Lung microvascular endothelial cell (primary cell): Measurements from ENCODE around the gene PSMB7. TPM values are rescaled to one million over a fixed set of nuclear protein-coding genes. Genes with fewer than 3 reads are reported as not detected.
"Not testable (repeated sequence)": the region's sequence is repeated elsewhere in the genome, so short reads cannot be mapped to it uniquely, and the experiment has no call there.

Experiments
- DNase-seq, 2 donors: peaks; one replicate each; pipeline versions ENCODE4 v3.0.0 to v3.0.0-alpha.2; 2010; ENCODE audit warnings: low read depth in 2 of 2
- total RNA-seq: library from RNA; depleted of rRNA; stranded (reverse); fragments of >200 nt; gene quantifications from 2 replicates; pipeline ENCODE4 v1.2.1, GENCODE V29; 2014

PSMB7 gene
- total RNA-seq, 1 donor from 2014 or later, result 159 TPM

DNA sequence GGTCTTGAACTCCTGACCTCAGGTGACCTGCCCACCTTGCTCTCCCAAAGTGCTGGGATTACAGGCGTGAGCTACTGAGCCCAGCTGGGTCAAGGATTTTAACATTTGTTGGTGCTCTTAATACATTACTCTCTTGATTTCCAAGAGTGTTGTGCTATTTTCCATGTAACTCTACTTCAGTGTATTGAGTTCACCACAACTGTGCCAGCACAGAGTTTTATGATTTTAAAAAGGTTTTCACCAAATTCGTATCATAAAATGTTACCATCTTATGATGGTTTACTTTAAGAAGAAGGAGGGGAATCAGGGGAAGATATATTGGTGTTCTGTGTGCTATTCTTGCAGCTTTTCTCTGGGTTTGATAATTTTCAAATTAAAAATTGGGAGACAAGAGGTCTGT is 28.4 kb upstream of the PSMB7 start:
- no peak for DNase-seq

DNA sequence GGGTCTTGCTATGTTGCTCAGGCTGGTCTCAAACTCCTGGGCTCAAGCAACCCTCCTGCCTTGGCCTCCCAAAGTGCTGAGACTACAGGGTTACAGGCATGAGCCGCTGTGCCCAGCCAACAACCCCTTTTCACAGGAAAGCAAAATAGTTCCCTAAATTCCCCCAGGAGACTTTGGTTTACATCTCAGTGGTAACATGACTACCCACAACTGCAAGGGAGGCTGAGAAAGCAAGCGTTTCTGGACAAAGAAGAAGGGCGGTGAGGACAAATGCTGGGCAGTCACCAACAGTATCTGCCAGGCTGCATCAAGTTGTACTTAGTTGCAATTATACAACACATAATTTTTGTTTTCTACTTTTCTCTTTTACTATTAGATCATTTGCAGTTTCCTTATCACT is 27.6 kb upstream of the PSMB7 start:
- DNase-seq, result no peak

DNA sequence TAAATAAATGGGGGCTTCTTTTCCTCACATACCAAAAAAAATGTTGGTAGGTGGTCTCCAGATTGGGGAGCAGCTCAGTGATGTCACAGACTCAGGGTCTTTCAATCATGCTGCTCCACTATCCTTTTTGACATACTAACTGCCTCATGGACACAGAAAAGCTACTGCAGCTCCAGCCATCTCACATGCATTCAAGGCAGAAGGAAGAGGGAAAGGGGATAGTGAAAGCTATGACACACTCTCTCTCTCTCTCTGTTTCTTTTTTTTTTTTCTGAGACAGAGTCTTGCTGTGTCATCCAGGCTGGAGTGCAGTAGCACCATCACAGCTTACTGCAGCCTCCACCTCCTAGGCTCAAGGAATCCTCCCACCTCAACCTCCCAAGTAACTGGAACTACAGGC is 27.1 kb upstream of the PSMB7 start:
- DNase-seq, result no peak

DNA sequence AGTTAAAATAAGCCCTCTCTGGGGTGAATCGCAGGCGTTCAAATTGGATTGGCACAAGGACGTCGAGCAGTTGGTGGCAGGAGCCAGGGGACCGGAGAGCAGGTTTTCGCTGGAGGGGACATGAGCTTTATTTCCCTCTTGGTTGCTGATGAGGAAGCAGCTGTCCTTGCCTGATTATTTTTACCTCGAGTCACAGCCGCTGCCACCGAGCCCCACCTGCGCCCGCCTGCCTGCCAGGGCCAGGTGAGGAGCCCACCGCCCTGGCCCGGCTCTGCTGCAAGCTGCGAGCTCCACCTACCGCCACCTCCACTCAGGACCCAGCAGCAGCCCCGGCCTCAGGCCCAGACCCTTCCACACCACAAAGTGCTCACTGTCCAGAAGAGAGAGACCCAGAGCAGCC is 26.0 kb upstream of the PSMB7 start:
- DNase-seq, result no peak

DNA sequence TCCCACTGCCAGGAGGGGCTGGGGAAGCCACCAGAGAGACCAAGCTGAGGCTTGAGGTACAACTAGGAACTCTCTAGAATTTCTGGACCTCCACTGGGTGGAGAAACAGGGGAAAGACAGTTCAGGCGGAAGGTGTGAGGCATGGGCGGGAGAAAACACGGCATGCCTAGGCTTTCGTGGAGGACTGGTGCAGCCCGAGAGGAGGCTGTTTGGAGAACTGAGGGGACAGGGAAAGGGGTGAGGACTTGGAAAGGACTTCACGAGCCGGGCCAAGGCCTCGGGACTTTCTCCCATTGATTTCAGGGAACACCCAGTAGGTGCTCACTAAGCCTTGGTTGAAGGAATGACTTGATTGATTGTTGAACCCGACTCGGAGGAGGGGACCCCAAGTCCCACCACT is 25.5 kb upstream of the PSMB7 start:
- DNase-seq, result no peak

DNA sequence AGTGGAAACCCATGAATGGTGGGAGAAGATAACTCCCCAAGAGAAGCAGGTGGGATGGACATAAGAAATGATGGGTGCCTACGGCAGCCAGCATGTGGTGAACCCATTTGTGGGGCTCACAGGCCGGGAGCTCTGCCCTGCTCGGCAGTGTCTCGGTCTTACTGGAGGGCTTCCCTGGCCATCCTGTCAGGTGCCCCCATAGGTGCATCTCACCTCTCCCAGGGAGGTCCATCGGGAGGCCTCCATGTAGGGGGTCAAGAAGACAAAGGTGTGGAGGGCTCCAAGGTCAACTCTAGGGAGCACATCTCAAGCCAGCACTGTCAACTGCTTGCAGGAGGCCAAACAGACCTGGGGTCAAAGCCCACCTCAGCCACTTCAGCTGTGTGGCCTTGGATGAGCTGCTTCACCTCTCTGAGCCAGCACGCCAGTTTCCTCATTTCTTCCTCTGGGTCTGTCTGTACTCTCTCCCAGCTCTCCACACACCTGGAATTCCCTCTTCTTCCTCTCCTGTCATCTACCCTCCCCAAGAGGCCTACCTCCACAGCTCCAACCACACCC is 24.5 kb upstream of the PSMB7 start:
- DNase-seq, result no peak

DNA sequence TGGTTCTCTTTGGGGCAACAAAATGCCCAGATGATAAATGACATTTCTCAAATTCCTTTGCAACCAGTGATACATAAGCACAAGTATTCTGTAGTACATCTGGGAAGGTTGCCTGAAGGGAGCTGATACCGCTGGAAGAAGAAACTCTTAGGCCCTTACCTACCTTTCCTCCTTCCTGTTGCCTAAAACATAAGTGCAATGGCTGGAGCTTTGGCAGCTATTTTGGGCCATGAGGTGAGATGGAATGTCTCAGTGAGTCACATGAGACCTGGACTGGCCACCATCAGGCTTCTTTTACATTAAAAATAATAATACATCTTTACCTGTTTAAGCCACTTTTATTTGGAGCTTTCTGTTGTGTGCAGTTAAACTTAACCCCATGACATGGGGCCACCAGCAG is 23.8 kb upstream of the PSMB7 start:
- DNase-seq, result no peak

DNA sequence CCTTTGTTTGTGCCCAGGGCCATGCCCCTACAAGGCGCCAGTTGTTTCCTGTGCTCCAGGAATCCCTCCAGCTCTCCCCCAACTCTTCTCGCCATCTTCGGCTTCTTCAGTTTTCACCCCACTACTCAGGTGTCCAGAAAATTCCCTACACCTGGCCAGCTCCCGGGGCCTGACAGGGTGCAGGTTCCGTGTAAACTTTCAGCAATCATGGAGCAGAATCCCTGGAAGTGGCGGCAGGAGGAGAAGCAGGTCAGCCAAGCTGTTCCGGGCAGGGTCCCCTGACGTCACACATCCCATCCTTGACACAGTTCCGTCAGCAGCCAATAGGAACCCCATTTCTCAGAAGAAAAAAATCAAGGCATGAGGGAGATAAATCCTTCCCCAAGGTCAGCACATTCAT is 22.8 kb upstream of the PSMB7 start:
- DNase-seq, result no peak

DNA sequence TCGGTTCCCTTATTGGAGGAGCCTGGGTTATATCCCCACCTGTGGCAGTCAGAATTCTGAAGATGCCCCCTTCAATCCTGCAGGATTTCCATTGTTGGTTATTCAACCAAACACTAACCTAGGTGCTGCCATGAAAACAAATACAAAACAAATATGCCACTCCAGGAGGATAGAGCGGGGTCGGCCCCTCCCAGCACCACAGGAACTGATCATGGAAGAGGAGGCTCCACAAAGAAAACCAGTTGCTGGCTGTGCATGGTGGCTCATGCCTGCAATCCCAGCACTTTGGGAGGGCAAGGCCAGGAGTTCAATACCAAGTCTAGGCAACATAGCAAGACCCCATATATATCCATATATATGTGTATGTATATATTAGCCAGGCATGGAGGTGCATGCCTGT is 21.8 kb upstream of the PSMB7 start:
- no peak for DNase-seq

DNA sequence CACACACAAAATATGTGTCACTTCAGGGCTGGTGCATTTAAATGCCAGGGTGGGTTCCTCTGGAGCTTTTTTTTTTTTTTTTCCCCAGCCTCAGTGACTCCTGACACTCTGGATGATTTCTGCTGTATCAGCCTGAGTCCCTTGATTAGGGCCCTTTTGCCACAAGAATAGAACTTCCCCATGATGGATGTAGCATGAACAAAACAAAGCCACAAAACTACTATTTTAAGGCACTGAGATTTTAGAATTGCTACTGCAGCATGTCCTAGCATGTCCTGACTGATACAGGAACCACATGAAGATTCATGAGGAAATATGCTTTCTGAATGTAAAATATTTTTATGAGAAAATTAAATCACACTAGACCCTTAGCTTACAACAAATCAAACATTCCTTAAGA is 21.1 kb upstream of the PSMB7 start:
- DNase-seq, result no peak

DNA sequence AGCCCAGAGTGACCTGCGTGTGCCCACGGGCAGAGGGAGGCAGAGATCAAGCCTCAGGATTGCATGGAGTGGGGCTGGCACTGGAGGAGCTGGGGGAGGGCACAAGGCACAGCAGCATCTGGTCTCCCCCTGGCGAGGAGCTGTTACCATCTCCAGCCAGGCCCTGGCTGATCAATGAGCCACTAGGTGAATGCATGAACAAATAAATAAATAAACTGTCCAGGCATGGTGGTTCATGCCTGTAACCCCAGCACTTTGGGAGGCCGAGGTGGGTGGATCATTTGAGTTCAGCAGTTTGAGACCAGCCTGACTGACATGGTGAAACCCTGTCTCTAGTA is 14.3 kb upstream of the PSMB7 start:
- DNase-seq, result no peak

DNA sequence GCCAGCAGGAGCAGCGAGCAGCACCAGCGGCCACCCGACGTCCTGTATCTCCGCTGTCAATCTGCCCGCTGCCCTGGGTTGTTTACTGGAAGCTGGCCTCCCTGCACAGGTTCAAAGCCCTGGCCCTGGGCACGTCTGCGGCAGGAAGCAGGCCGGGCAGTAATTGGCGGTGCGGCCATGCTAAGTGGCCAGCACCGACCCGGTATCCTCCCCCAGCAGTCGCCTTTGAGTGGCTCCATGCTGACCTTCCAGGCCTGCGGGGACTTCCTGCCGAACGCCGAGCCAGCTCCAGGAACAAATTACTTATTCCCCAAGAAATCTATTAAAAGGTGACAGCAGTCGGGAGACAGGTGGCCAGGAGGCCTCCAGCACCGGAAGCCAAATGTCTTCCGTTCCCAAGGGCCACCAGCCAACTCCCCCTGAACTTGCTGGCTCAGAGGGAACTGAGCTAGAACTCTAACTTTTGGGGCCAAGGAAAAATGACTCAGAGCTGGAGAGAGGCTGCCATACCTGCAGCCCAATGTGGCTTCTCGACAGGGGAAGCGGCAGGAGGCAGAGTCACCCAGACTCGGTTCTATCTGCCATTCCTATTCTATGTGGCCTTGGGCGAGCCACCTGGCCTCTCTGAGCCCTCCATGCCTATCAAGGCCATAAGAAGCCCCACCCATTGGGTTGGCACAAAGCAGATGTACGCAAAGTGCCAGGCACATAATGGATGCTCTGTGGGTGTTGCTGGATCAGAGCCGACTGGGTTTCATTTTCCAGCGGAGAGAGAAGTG is 13.7 kb upstream of the PSMB7 start:
- peak in 1 of 2 donors; percentile 44 for DNase-seq

DNA sequence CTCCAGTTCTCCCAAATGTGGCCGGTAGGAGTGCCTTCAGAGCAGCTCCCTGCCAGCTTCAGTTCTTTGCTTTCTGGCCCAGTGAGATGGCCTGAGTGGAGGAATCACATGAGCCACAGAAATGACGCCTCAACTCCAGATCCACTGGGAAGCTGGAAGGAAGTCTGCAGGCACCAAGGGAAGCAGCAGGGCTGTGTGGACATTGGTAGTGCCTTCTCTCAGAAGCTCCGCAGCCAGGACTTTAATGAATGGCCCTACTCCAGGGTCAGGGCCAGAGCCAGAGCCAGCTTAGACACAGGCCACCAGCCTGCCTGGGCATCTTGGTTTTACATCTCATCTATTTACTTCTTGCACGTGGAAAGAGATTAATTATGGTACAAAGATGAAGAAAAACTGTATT is 12.0 kb upstream of the PSMB7 start:
- no peak for DNase-seq

DNA sequence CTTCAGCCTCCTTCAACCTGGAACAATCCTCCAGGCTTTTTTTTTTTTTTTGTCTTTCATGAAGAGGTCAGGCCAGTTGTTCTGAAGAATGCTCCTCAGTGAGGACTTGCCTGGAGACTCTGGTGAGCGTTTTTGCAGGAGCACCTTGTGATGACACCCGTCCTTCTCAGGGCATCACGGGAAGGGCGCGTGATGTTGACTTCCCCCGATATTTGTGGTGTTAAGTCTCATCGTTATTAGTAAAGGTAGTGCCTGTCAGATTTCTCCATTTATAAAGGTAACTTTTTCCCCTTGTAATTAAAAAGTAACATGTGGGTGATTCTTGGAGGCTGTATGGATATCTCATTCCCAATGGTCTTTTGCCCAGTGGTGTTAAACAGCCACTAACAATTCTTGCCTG is 11.1 kb upstream of the PSMB7 start:
- DNase-seq, result no peak

DNA sequence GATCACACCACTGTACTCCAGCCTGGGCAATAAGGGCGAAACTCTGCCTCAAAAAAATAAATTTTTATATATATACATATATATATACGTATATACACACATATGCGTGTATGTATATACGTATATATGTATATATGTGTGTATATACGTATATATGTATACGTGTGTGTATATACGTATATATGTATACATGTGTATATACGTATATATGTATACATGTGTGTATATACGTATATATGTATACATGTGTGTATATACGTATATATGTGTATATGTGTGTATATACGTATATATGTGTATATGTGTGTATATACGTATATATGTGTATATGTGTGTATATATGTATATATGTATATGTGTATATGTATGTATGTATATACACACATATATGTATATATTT is 10.5 kb upstream of the PSMB7 start:
- DNase-seq, result not testable (repeated sequence)

DNA sequence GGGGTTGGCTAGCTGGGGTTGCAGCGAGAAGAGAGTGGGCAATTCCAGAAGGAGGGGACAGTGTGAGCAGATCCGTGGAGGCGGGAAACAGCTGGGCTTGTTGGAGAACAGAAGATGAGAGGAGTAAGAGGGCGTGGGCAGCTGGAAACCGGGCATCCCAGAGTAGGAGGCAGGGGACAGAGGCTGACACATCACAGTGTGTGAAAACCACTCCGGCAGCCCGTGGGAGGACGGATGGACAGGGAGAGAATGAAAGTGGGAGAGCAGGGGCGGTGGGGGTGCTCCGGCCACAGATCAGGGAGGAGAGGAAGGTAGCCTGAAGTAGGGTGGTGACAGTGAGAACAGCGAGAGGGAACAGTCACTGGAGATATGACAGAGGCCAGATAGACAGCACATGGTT is 8.3 kb upstream of the PSMB7 start:
- no peak for DNase-seq

DNA sequence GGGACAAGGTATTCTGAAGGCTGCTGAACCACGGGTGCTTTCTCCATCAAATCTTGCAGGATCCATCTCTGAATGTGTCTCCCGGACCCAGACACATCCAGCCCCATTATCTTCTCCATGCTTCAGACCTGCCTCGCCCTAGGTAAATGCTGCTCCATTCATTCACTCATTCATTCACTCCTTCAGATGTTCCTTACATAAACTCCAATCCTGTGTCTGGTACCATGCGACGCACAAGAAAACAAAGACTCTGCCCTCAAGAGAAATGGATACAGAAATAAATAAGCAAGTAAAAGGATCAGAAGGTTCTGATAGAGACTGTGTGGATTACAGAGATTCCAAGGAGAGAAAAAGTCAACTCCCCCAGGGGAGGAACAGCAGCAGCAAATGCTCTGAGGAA is 7.9 kb upstream of the PSMB7 start:
- DNase-seq, result no peak

DNA sequence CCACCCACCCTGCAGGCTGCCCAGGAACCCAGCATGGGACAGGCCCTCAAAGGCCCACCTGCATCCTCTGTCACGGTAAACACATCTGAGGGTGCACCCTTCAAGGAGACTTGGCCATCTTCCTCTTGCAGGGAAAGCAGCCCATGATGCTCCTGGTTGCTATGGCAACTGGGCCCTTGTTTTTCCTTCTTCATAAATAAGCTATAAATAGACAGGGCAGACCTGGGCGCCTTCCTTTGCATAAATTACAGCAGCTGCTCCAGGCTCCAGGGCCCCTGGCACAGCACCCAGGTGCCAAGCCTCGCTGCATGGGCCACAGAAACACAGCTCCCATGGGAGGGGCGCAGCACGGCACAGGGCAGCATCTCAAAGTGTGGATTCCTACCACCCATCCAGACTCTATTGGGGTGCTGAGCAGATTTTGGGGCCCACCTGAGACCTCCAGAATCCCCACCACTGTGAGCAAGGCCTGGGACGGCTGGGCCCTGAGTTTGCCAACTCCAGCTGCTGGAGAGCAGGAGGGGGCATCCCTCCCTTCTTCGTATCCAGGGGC is 5.8 kb upstream of the PSMB7 start:
- no peak for DNase-seq

DNA sequence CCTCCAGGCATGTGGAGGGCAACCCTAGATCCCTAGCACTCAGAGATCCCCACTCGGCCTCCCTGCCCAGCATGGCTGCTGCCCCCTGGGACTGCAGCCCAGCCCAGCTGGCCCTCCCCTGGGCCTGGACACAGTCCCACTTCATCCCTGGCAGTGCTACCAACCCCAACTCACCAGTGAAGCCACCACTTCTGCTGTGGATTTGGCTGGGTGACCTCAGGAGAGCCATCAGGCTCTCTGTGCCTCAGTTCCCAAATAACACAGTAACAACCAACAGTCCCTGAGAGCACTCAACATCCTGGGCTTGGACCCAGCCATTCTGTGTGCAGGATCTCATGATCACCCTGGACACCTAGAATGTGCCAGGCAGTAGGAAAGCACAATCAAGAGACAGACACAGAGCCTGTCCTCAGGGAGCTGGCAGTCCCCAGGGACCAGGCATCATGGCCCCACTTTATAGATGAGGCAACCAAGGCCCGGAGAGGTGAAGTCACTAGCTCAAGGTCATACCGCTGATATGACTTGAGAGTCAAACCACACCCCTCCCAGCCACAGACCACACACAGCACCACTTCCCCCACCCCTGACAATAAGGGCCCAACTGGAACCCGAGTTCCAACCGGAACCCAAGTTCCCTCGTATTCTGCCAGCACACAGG is 4.7 kb upstream of the PSMB7 start:
- no peak for DNase-seq

DNA sequence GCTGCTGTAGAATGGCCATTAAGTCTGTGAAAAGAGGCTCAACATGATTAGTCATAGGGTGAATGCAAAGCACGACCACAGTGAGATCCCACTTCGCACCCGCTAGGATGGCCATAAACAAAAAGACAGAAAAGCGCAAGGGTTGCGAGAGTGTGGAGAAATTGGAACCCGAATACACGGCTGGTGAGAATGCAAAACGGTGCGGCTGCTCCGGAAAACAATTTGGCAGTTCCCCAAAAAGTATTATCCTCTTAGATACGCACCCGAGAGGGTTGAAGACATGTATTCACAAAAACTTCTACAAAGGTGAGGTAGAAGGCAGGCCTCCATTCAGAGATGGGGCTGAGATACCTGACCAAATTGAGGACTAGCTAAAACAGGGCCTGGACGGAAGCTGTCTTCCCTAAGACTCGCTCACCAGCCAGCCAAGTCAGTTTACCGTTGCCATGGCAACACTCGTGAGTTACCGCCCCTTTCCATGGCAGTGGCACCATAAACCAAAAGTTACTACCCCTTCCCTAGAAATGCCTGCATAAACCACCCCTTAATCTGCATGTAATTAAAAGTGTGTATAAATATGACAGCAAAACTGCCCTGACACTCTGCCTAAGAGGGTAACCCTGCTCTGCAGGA is 726 bp upstream of the PSMB7 start:
- no peak for DNase-seq

DNA sequence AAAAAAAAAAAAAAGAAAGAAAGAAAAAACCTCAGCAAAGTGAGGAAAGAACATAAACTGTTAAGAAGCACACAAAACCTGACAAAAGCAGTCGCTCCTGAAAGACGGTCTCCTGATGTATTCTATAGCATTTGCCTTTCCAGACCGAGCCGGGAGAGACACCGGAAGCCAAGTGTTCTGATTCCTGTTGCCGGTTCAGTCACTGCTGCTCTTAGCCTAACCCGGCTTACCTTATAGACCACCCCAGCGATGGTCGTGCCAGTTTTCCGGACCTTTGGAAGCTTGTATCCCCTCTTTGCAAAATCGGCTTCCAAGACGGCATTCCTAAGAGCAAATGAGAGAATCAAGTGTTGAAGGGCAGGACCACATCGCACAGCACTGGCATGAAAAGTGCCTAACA is 630 bp downstream of the PSMB7 start:
- DNase-seq, result peak in 1 of 2 donors; percentile 10

DNA sequence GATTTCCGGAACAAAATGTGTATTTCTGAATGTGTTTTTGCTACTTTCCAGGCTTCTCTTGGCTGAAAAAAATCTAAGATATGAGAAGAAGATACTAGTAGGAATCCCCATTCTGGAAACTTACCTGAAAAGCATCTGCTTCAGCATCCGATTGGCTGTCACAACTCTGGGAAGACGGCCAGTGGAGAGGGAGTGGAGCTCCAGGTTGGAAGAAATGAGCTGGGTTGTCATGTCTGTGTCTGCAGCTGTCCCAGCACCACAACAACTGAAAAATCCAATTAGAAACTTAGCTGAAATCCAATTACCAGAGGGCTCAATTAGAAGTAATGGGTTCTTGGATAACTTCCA is 3.0 kb downstream of the PSMB7 start:
- DNase-seq, result no peak
